Activated T-cell treated with anti-CD3 and anti-CD28 coated beads, Interleukin-2, amount 50 U/mL, for 4 hours (primary cell): ENCODE measurements around the gene SSTR1. TPM values are rescaled to one million over a fixed set of nuclear protein-coding genes. Genes with fewer than 3 reads are reported as not detected.

Source experiments
- total RNA-seq, 3 donors: library from RNA; stranded (reverse); gene quantifications; one replicate each; pipeline ENCODE4 v1.2.1, GENCODE V29; 2021

SSTR1 gene
- total RNA-seq, 3 donors from 2014 or later, result not detected

Other genes starting within 250 kb of the SSTR1 start
- gene CLEC14A, start 48.2 kb downstream of the SSTR1 start, total RNA-seq, result under 1 TPM in 1 of 3 donors, not detected in 2; 0.10 TPM